ENCODE measurements around the gene SLC28A1. TPM values are rescaled to one million over a fixed set of nuclear protein-coding genes. Genes with fewer than 3 reads are reported as not detected.

The SLC28A1 gene
- total and polyA plus RNA-seq, 9 donors, result 0.02 to 0.92 (median 0.18) TPM; not detected in 3

DNA sequence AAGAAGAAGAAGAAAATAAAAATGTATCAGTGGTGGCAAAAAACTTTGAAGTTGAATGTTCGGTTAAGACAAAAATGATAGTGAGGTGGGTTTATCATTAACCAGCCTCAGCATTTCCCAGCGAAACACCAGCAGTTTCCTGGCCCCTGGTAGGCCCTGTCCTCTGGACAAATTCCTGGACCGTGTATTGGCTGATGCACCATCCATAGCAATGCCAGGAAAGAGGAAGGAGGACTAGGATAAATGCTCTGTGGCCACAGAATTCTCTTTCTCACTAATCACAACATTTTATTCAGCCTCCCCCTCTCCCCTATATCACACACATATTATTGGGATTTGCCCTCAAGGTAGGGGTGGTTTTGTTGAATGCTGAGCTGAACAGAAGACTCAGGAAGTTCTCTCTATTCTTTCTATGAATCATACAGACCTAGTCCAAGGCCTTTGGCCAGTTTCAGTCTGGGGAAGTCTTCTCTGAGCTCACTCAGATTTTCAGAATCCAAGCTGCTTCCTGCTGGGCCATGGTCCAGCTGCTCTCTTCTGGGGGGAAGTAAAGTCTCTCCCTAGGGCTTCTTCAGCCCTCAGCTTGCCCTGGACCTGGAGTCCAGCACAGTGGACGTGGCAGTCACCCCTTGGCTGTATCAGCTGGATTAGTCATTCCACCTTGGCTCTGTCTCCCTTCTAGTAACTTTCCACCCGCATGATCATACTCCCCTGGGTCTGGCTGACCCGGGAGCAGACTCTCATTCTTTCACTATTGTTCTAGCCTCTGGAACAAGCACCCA, 27.6 kb downstream of the SLC28A1 start:
- peak; percentile 43 for TF ChIP-seq EP300 (IDR thresholded peaks at IDR 0.05)
- TF ChIP-seq, protein P1, sequence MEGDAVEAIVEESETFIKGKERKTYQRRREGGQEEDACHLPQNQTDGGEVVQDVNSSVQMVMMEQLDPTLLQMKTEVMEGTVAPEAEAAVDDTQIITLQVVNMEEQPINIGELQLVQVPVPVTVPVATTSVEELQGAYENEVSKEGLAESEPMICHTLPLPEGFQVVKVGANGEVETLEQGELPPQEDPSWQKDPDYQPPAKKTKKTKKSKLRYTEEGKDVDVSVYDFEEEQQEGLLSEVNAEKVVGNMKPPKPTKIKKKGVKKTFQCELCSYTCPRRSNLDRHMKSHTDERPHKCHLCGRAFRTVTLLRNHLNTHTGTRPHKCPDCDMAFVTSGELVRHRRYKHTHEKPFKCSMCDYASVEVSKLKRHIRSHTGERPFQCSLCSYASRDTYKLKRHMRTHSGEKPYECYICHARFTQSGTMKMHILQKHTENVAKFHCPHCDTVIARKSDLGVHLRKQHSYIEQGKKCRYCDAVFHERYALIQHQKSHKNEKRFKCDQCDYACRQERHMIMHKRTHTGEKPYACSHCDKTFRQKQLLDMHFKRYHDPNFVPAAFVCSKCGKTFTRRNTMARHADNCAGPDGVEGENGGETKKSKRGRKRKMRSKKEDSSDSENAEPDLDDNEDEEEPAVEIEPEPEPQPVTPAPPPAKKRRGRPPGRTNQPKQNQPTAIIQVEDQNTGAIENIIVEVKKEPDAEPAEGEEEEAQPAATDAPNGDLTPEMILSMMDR (IDR thresholded peaks at IDR 0.05), result no peak
- H3K9me3 ChIP-seq, result no peaks in the 10 kb centered on the region
- H3K36me3 ChIP-seq, result no peaks in the 10 kb centered on the region
- WGBS, 3 donors, result 14 to 26% (median 19%) methylated on average over 6 of the region's 6 CpGs
- intact Hi-C loops (cut with DNase I), result loop anchor here in 1 of 4 donors (10.0 kb wide), 3 partner anchors 87 to 257 kb away; partner anchors contain the start of genes NMB, WDR73 and ZNF592
- H3K4me1 ChIP-seq (ENCODE audit: insufficient read depth), result peaks cover 23% of the 10 kb centered on the region
- H3K27ac ChIP-seq, result peak overlapping the region; percentile 11 to 81
- H3K4me3 ChIP-seq, result no peak overlapping the region
- DNase-seq, result peak; percentile 87 to 95 (median 91)
- H3K27me3 ChIP-seq, result no peaks in the 10 kb centered on the region

- intact Hi-C loops (cut with DNase I), result loop anchor here in 1 of 4 donors (10.0 kb wide), 3 partner anchors 89 to 259 kb away; partner anchors contain the start of genes NMB, WDR73 and ZNF592
- 18 to 34% (median 34%) methylated on average over 2 of the region's 2 CpGs for WGBS, 3 donors
Observed at GRCh38 chr15:84913360-84913723, 28.9 kb downstream of the SLC28A1 start.

DNA sequence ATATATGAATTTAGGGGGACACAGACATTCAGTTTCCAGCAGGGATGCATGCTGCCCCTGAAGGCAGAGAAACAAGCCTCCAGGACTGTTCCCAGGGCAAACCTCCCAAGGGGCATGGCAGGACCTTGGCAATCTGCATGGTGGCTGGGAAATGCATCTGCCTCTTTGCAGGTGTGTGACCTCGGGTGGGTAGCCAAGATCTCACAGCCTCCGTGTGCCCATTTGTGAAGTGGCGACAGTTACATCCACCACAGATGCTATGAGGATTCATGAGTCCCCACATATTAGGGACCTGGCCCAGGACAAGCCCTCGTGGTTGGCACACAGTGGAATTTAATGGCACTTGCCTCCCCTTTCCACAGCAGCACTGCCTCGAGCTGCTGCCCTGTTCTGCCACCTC, 29.9 kb downstream of the SLC28A1 start:
- no peaks in the 10 kb centered on the region for H3K27me3 ChIP-seq
- peaks cover 20% of the 10 kb centered on the region for H3K4me1 ChIP-seq (ENCODE audit: insufficient read depth)
- DNase-seq, result no peak
- no peaks in the 10 kb centered on the region for H3K36me3 ChIP-seq
- intact Hi-C loops (cut with DNase I), result loop anchor here in 1 of 4 donors (10.0 kb wide), 3 partner anchors 90 to 260 kb away; partner anchors contain the start of genes NMB, WDR73 and ZNF592
- 81 to 92% (median 87%) methylated on average over 5 of the region's 5 CpGs for WGBS, 3 donors
- no peaks in the 10 kb centered on the region for H3K9me3 ChIP-seq
- TF ChIP-seq EP300 (IDR thresholded peaks at IDR 0.05) (no peak), POLR2A (IDR thresholded peaks at IDR 0.05) (no peak)
- TF ChIP-seq, protein P1 (IDR thresholded peaks at IDR 0.05), result no peak
- peak overlapping the region; percentile 54 to 60 for H3K27ac ChIP-seq
- H3K4me3 ChIP-seq, result no peak overlapping the region

More at GRCh38 chr15:84913360-84913723, 28.9 kb downstream of the SLC28A1 start:
- no peaks in the 10 kb centered on the region for H3K36me3 ChIP-seq
- no peaks in the 10 kb centered on the region for H3K9me3 ChIP-seq
- no peak overlapping the region for H3K4me3 ChIP-seq
- TF ChIP-seq, protein P1 (IDR thresholded peaks at IDR 0.05), result no peak
- TF ChIP-seq EP300 (IDR thresholded peaks at IDR 0.05), result no peak
- TF ChIP-seq POLR2A (IDR thresholded peaks at IDR 0.05), result no peak
- H3K4me1 ChIP-seq (ENCODE audit: insufficient read depth), result peaks cover 23% of the 10 kb centered on the region
- H3K27me3 ChIP-seq, result no peaks in the 10 kb centered on the region
- H3K27ac ChIP-seq, result peak overlapping the region in 1 of 2 donors; percentile 81
- DNase-seq, result peak in 1 of 5 donors; percentile 23

- Histone ChIP-seq H3K4me1 (ENCODE audit: insufficient read depth) (peaks cover 20% of the 10 kb centered on the region), H3K9me3 (no peaks in the 10 kb centered on the region), H3K27ac (peak overlapping the region; percentile 54 to 60), H3K4me3 (no peak overlapping the region), H3K36me3 (no peaks in the 10 kb centered on the region), H3K27me3 (no peaks in the 10 kb centered on the region)
- WGBS, 3 donors, result 51 to 69% (median 54%) methylated on average over 12 of the region's 12 CpGs
- intact Hi-C loops (cut with DNase I), result loop anchor here in 1 of 4 donors (10.0 kb wide), 3 partner anchors 90 to 260 kb away; partner anchors contain the start of genes NMB, WDR73 and ZNF592
- peak; percentile 57 to 74 (median 58) for DNase-seq
- TF ChIP-seq POLR2A (IDR thresholded peaks at IDR 0.05) (no peak), EP300 (IDR thresholded peaks at IDR 0.05) (no peak)
- TF ChIP-seq, protein P1 (IDR thresholded peaks at IDR 0.05), result no peak
Observed at GRCh38 chr15:84914909-84915605, 30.6 kb downstream of the SLC28A1 start.

All from ovary (tissue), 9 donors.